Panc1 (cell line): ENCODE results near the gene CD55.

Experiments
- CTCF ChIP-seq: fragments of 450-650 bp; IDR thresholded peaks from 2 replicates; pipeline ENCODE4 v1.5.1; 2017; ENCODE audit warnings: mild to moderate bottlenecking
- POLR2AphosphoS5 ChIP-seq: IDR thresholded peaks from 2 replicates; pipeline ENCODE4 v1.6.1; 2012; ENCODE audit warnings: mild to moderate bottlenecking, low read depth, low read length, moderate library complexity
- SIN3A ChIP-seq: IDR thresholded peaks from 2 replicates; pipeline ENCODE4 v1.6.1; 2012; ENCODE audit warnings: low read depth, mild to moderate bottlenecking, low read length, moderate library complexity, borderline replicate concordance; ENCODE audit not compliant: insufficient read depth
- TCF7L2 ChIP-seq: IDR thresholded peaks from 2 replicates; pipeline ENCODE4 v1.6.1; 2011; ENCODE audit warnings: mild to moderate bottlenecking, low read depth, low read length, inconsistent platforms
- TF ChIP-seq, protein P1 (sequence below), 2 experiments: IDR thresholded peaks; 2 replicates each; pipeline ENCODE4 v1.6.1; 2011 to 2012; ENCODE audit warnings: low read depth in 2 of 2, control low read depth in 1 of 2, low read length in 1 of 2, mild to moderate bottlenecking in 1 of 2, moderate library complexity in 1 of 2; ENCODE audit not compliant: insufficient read depth in 1 of 2

GRCh38 chr1:207316141-207316540 lies 5.3 kb upstream of the CD55 start:
- TF ChIP-seq CTCF = no peak; the same call in 1 of the 2 replicates
- no peak for TF ChIP-seq TCF7L2
- TF ChIP-seq, protein P1, sequence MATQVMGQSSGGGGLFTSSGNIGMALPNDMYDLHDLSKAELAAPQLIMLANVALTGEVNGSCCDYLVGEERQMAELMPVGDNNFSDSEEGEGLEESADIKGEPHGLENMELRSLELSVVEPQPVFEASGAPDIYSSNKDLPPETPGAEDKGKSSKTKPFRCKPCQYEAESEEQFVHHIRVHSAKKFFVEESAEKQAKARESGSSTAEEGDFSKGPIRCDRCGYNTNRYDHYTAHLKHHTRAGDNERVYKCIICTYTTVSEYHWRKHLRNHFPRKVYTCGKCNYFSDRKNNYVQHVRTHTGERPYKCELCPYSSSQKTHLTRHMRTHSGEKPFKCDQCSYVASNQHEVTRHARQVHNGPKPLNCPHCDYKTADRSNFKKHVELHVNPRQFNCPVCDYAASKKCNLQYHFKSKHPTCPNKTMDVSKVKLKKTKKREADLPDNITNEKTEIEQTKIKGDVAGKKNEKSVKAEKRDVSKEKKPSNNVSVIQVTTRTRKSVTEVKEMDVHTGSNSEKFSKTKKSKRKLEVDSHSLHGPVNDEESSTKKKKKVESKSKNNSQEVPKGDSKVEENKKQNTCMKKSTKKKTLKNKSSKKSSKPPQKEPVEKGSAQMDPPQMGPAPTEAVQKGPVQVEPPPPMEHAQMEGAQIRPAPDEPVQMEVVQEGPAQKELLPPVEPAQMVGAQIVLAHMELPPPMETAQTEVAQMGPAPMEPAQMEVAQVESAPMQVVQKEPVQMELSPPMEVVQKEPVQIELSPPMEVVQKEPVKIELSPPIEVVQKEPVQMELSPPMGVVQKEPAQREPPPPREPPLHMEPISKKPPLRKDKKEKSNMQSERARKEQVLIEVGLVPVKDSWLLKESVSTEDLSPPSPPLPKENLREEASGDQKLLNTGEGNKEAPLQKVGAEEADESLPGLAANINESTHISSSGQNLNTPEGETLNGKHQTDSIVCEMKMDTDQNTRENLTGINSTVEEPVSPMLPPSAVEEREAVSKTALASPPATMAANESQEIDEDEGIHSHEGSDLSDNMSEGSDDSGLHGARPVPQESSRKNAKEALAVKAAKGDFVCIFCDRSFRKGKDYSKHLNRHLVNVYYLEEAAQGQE (IDR thresholded peaks at IDR 0.05; ENCODE audit: insufficient read depth in 1 of 2, low read depth in 2 of 2, low read length in 1 of 2) = no peak
- no peak for TF ChIP-seq POLR2AphosphoS5
- TF ChIP-seq SIN3A = no peak
